Brain pericyte (primary cell): ENCODE data around the gene TOP3B.
"Not testable (repeated sequence)": the region's sequence is repeated elsewhere in the genome, so short reads cannot be mapped to it uniquely, and the experiment has no call there.

Source experiments
- DNase-seq: peaks from one replicate; pipeline ENCODE4 v3.0.0-alpha.2; 2012; ENCODE audit warnings: low read depth, low spot score

Gene TOP3B

GRCh38 chr22:21944871-21945270 lies 37.7 kb downstream of the TOP3B start:
- DNase-seq = no peak

GRCh38 chr22:21943571-21944448 lies 38.8 kb downstream of the TOP3B start:
- DNase-seq = no peak

GRCh38 chr22:21942407-21943343 lies 39.9 kb downstream of the TOP3B start:
- DNase-seq = peak; percentile 50

- DNase-seq = no peak
Measured at GRCh38 chr22:21941921-21942320, 40.7 kb downstream of the TOP3B start.

GRCh38 chr22:21940521-21940920 lies 42.1 kb downstream of the TOP3B start:
- DNase-seq = no peak

GRCh38 chr22:21939935-21940334 lies 42.7 kb downstream of the TOP3B start:
- not testable (repeated sequence) for DNase-seq

GRCh38 chr22:21939461-21939913 lies 43.1 kb downstream of the TOP3B start:
- no peak for DNase-seq

- DNase-seq = no peak
Measured at GRCh38 chr22:21938906-21939305, 43.7 kb downstream of the TOP3B start.

GRCh38 chr22:21938071-21938822 lies 44.3 kb downstream of the TOP3B start:
- DNase-seq = peak; percentile 87

GRCh38 chr22:21937821-21938070 lies 44.8 kb downstream of the TOP3B start:
- DNase-seq = no peak

GRCh38 chr22:21937041-21937820 lies 45.4 kb downstream of the TOP3B start:
- DNase-seq = no peak

- no peak for DNase-seq
Measured at GRCh38 chr22:21936151-21936775, 46.3 kb downstream of the TOP3B start.

- no peak for DNase-seq
Measured at GRCh38 chr22:21933910-21934309, 48.7 kb downstream of the TOP3B start.

GRCh38 chr22:21933413-21933812 lies 49.2 kb downstream of the TOP3B start:
- DNase-seq = no peak

- DNase-seq = no peak
Measured at GRCh38 chr22:21932347-21932746, 50.2 kb downstream of the TOP3B start.

GRCh38 chr22:21931056-21931455 lies 51.5 kb downstream of the TOP3B start:
- no peak for DNase-seq

GRCh38 chr22:21929253-21929652 lies 53.3 kb downstream of the TOP3B start:
- no peak for DNase-seq

GRCh38 chr22:21928048-21928447 lies 54.5 kb downstream of the TOP3B start:
- no peak for DNase-seq

GRCh38 chr22:21927174-21927823 lies 55.3 kb downstream of the TOP3B start:
- DNase-seq = no peak

GRCh38 chr22:21926728-21927127 lies 55.9 kb downstream of the TOP3B start:
- no peak for DNase-seq
